MM.1S (cell line): ENCODE measurements around the gene GH1.

Experiments
- EZH2 ChIP-seq: fragments of 300-600 bp; sonication (generic); optimal IDR thresholded peaks from 2 replicates; pipeline ENCODE3; 2017; ENCODE audit warnings: low read depth, mild to moderate bottlenecking, antibody characterized with exemption, low read length, mixed read lengths
- EZH2phosphoT487 ChIP-seq: fragments of 300-600 bp; sonication (generic); IDR thresholded peaks from 2 replicates; pipeline ENCODE4 v1.6.1; 2018; ENCODE audit warnings: antibody characterized with exemption, low read length

DNA sequence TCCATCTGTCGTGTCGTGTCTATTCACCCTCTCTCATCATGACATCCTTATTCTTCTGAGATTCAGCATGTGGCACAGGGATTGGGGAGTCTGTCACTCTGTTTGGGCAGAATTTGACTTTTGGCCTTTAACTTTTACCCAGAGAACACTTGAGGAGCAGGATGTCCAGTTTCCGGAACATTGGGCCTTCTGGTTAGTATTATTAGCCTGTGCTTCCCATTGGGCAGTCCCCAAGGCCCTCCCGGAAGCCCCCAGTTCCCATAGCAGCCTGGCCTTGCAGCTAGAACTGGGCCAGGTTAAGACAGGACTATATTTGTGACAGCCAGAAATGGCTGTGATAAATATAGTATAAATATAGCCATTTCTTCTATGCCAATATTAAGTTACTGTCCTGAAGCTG, 44.5 kb upstream of the GH1 start:
- TF ChIP-seq EZH2phosphoT487 = no peak
- no peak for TF ChIP-seq EZH2
